Femur (tissue), 1 donor: ENCODE measurements around the gene PROB1.
"Not testable (repeated sequence)": the region's sequence is repeated elsewhere in the genome, so short reads cannot be mapped to it uniquely, and the experiment has no call there.

ENCODE experiments used
- DNase-seq: peaks from one replicate; pipeline ENCODE4 v3.0.0-alpha.2; 2017

Gene PROB1

DNA sequence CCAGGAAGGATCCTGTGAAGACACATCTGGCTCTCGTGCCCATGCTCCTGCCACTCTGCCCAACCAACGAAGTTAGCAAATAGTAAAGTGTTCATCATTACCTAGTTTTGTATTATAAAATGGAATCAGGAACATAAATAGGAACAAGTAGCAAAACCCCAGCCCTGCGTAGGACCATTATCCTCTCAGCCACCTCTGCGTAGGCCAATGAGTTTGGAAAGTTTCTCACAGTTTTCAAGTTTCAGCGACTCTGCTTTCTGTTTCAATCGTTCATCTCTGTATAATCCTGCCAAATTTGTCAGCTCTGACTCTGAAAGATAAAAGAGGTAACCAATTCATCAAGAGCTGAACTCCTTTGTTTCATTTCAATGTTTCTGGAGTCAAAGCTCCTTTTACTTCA is 19.1 kb upstream of the PROB1 start:
- no peak for DNase-seq

DNA sequence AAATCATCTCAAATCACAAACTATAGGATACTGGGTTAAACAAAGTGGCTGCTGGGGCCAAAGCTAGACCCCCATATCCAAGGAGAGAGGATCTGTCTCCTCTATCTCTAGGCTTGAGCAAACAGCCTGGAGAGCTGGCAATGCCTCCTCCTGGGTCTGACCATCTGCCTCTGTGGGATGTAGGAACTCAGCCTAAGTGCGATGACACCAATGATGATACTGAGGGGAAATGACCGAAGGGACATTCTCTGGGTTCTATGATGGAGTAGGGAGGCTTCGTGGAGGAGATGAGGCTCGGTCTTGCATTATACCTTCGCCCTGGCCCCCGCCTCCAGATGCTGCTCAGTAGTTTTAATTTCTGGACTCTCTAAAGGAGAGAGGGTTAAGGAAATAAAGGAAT is 18.2 kb upstream of the PROB1 start:
- no peak for DNase-seq

DNA sequence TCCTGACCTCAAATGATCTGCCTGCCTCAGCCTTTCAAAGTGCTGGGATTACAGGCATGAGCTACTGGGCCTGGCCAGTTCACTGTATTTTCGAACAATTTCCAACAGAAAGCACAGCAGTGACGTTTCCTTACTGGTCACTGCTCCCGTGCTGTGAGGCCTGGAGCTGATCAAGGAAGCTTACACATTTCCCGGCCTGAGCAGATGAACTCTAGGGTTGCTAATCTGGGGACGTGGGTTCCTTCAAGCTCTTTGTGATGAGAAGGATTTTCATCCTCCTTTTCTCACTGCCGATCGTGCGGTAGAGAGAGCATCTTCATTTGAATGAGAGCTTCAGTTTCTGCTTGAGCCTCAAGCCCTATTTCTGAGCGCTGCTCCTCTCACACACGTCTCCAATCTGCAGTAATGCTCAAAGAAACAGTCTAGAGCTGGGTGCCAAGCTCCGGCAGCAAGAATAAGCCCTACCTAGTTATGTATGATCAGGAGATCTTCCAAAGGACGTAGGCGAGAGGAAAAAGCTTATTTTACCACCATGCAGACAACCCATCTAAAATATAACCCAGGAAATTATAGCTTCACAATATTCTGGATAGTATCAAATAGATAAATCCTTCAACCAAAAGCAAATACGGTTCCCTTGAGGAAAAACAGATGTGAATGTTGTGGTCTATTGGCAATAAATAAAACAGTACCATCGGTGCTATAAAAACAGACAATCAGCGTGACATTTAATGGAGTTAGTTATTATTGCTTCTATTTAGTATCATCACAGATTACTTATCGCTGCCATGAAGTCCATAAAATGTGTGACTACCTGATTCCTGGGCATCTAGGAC is 16.3 kb upstream of the PROB1 start:
- DNase-seq: no peak

DNA sequence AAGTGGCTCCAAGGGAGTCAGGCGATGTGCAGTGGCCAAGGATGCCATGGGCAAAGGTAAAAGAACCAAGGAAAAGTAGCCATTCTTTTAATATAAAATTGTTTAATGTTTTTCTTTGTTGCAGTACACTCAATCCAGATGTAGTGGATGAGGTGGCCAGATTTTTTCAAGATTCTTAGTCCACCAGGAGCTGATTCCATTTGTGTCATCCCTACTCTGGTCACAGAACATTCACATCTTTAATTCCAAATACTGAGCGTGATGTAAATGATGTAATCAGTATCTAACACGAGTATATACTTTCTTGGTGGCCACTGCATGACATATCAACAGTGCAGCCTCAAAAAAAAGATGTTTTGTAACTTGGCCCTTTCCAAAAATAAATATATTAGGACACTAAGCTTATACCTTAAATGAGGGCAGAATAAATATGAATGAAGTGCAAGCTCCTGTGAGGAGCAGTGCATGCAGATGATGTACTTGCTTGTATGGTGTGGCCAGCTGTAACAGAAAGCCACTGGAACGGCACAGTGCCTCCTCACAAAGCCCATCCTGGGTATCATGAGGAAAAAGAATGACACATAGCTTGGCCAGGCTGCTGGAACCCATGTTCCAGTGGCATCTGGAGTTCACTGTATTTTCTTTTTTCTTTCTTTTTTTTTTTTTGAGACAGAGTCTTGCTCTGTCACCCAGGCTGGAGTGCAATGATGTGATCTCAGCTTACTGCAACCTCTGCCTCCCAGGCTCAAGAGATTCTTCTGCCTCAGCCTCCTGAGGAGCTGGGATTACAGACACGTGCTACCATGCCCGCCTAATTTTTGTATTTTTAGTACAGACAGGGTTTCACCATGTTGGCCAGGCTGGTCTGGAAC is 15.5 kb upstream of the PROB1 start:
- DNase-seq: no peak

DNA sequence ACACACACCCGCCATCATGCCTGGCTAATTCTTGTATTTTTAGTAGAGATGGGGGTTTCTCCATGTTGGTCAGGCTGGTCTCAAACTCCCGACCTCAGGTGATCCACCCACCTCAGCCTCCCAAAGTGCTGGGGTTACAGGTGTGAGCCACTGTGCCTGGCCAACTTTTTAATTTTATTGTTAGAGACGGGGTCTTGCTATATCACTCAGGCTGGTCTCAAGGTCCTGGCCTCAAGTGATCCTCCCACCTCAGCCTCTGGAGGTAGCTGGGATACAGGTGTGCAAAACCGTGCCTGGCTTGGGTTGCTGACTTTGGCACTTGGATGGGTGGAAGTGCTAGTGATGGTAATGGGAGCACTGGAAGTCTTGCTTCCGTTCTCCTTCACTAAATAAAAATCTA is 14.2 kb upstream of the PROB1 start:
- DNase-seq: not testable (repeated sequence)

DNA sequence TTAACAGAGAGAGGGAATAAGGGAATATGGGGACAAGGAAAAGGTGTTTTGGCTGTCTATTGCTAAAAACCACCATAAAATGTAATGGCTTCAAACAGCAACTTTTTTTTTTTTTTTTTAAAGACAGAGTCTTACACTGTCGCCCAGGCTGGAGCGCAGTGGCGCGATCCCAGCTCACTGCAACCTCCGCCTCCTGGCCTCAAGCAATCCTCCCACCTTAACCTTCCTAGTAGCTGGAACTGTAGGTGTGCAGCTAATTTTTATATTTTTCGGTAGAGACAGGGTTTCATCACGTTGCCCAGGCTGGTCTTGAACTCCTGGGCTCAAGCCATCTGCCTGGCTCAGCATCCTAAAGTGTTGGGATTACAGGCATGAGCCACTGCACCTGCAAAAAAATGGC is 13.3 kb upstream of the PROB1 start:
- no peak for DNase-seq

DNA sequence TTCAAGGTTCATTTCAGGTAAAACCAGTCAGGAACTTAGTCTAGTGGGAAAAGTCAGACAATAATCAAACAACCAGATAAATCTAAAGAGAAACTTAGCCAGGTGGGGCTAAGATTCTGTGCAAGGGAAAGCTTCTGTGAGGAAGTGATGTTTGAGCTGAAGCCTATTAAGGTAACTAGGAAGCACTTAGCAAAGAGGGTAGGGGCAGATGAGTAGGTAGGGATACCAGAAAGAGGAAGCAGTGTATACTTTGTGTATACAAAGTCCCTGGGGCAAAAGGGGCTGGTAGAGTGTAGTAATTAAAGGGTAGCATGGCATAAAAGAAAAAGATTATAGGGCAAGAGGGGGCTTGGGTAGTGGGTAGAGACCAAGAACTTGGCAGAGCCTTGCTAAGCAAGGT is 12.6 kb upstream of the PROB1 start:
- no peak for DNase-seq

DNA sequence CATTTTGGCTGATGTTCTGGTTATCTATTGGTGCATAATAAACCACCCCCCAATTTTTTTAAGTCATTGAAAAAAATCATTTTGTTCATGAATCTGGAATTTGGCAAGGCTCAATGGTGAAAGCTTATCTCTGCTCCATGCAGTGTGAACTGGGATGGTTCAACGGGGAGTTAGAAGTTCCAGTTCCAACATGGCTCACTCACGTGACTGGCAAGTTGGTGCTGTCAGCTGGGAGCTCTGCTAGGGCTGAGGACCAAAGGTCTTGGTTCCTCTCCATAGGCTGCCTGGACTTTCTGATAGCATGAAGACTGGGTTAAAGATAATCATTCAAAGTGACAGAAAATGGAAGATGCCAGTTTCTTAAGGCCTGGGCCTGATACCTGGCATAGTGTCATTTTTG is 12.1 kb upstream of the PROB1 start:
- no peak for DNase-seq

DNA sequence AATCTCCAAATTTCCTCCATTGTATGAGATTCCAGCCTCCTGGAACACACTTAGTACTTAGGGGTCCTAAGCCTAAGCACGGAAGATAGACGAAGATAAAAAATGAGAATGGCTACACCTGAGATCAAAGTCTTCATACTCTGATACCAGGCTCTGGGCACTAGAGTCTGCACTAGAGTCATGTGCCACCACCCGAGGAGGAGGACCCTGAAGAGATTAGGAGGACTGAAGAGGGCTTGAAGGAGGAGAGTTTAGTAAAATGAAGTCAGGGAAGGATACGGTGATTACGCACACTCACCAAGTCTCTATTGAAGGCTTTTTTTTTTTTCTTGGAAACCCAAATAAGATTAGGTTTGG is 9.6 kb upstream of the PROB1 start:
- DNase-seq: no peak

DNA sequence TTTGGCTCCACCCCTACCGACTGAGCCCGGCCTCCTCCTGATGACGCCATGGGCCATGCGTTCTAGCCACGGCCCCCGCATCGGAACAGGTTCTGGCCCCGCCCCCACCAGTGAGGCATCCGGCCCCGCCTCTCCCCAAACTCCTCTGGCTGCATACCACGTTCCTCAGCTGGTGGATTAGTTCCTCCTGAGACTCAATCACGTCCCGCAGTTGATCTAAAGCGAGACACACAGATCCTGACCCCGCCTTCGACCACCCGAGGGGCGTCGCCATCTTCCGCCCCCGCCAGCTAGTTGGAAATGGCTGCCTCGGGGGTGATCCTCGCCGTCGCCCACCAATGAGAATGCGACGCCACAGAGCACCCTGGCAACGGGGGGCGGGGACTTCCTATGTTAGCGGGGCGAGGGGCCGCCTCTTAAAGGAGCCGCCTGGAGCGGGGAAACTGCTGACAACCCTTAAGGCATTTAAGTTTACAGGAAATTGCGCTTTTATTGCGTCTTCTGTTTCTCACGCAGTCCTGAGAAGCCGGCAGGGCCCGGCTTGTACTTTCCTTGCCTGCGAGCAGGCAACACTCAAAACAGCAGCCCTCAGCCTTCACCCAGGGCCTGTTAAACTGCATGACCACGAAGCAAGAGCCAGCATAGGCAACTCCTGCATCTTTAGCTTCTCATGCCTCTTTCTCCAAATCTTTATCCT is 9.0 kb upstream of the PROB1 start, which contains the start of gene SPATA24:
Gene SPATA24 (minus strand): TSS at position 303 of the 697 bp plus-strand sequence. CDS start 29 bp downstream, at position 274.
- DNase-seq: peak; percentile 99

DNA sequence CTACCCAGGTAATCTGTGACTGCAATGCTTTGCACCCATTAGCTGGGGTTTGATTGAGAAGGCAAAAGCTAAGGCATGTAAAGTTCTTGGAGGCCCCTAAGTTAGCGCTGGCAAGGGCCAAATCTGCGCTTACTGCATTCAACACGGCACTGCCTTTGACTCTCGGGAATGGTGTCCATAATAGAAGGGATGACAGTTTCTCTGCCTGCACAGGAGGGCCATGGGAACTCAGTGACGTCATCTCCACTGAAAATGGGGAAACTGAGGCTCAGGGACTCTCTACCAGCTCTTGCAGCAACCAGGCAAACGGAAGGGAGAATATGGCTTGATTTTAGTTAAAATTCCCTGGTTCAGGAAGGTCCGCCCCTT is 8.5 kb upstream of the PROB1 start:
- no peak for DNase-seq

DNA sequence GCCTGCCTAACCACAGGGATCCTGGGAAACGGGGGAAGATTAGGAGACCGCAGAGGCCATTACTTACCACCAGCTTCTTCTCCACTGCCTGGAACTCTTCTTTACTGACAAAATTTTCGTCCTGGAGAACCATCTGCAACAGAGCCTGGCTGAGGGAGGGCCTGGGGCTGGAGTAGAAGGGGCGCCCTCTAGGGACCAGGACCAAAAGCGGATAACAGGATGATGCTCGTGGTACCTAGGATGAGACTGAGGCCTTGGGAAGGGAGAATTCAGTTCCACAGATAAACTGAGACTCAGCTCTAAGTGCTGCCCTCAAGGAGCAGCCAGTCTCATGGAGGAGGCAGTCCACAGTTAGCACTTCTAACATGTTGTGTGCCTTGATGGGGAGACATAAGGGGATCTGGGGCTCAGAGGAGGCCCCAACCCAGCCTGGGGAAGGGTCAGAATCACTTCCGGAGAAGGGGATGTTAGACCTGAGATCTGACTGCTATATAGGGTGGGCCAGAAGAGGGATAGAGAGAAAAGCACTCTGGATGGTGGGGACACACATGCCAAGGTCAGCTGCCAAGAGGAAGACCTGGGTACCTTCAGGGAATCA is 7.8 kb upstream of the PROB1 start:
- DNase-seq: no peak

DNA sequence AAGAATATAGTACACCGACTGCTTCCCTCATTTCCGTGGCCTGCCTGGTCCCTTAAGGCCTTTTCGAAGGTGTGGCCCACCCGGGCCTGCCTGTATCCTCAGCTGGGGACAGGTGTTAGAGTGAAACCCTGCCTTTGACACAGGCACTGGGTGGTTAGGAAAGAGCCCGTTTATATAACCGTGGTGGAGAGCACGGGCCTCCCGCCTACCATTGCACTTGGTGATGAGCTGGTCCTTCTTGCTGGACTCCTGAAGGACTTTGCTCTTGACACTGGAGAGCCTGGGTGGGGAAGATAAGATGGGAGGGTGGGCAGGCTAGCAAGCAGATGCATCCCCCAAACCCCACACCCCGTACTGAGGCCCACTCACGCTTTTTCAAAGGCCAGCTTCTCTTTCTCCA is 6.6 kb upstream of the PROB1 start:
- no peak for DNase-seq

DNA sequence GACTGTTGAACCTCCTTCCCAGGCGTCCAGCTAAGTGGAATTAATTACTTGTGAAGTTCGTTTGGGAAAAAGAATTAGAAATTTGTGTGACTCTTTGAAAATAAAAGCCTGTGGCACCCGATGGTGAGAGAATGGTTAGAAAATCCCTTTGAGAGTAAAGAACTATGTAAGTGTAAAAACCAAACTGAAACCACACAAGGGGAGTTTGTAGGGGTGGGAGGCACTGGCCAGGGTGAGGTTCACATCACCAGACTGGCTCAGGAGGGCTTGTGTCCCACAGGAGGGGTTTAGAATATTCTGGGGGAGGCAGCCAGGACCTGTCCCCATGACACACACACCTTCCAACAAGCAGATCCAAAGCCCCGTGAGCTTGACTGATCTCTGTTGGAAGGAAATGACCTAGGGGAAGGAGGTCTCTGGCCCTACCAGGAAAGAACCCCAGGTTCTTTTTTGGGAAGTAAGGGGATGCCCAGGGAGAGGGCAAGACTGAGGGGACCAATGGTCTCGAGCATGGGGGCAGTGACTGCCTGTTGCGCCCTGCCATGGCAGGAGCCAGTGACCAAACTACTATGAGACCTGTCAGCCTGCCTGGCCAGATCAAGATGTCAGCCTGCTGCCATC is 4.7 kb upstream of the PROB1 start:
- no peak for DNase-seq

DNA sequence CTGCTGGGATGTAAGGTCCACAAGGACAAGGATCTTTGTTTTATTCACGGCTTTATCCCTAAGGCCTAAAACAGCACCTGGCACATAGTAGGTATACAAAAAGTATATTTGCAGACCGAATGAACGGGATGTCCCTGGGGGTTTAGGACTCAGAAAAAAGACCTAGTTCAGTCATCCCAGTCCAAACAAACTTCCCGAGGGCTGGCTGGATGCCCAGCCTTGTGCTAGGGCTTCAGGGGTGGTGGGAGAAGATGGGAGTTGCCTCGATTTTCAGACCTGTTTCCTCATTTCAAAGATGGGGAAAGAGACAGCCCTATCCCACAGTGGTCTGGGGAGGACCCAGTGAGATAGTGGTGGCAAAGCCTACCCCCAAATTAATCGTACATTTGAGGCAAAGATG is 3.0 kb upstream of the PROB1 start:
- DNase-seq: no peak

DNA sequence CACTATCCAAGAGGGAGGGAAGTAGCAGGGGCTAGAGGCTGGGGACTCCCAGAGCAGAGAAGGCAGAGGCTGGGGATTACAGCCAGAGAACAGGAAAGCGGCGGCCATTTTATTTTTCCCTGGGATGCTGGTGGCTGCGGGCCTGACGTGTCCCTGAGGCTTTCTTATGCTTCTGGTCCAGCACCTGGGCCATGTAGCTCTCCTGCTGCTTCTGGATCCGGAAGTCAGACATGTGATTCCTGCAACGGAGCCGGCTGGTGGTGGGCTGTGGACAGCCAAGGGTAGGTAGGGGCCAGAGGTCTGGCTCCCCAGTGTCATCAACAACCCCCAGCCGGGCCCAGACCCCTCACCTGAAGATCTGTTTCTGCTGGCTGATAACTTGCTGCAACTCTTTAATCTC is 1.8 kb upstream of the PROB1 start:
- no peak for DNase-seq

DNA sequence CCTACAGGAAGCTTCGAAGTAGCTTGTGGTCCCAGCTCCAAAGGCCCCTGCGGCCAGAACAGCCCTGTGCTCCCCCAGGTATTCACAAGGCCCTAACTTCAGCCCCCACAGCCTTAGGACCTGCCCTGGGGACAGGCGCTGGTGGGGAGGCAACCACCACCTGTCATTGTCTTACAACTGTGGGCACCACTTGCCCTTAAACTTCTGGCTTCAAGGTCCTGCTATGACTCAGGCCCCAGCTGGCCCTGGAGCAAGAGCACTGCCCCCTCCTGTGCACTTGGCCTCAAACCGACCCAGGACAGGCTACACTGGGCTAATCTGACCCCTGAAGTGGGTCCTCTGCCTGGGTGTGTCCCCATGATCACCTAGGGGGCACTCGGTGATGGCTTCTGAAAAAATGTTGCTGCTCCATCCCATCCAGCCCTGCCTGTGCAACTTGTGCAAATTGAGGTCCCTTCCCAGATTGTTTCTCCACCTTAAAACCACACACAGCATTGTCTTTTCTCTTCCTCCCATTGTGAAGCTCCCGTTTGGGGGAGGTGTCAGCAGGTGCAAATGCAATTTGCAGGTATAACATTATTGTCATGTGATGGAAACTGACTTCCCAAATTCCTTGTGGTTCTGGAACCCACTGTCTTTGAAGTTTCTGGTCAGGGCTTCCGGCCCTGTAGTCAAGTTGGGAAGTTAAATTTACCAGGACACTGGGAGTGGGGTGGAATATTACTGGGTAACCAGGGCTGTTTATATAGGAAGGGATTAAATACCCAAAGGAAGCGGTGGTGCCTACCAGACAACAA is 1.1 kb upstream of the PROB1 start:
- peak; percentile 50 for DNase-seq

DNA sequence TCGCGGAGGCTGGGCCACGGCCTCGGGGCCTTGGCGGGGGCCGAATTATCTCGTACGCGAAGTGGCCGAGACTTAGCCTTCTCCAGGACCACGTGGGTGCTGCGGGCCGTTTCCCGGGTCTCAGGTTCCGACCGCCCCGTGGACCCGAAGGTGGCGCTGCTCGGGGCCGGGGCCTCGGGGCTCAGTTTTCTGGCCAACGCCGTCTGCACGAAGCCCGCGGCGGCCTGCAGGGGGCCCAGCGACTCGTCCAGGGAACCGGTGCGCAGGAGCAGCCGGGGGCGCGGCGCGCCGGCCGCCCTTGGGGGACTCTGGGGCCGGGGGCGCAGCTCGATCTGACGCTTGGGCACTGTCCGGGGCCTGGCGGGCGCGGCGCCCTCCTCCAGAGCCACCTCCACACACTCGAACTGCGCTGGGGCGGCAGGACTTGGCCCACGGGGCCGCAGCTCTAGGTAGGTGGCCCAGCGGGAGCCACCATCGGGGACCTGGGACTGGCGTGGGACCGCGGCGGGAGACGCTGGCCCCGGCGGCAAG is 716 bp downstream of the PROB1 start:
- peak; percentile 73 for DNase-seq

DNA sequence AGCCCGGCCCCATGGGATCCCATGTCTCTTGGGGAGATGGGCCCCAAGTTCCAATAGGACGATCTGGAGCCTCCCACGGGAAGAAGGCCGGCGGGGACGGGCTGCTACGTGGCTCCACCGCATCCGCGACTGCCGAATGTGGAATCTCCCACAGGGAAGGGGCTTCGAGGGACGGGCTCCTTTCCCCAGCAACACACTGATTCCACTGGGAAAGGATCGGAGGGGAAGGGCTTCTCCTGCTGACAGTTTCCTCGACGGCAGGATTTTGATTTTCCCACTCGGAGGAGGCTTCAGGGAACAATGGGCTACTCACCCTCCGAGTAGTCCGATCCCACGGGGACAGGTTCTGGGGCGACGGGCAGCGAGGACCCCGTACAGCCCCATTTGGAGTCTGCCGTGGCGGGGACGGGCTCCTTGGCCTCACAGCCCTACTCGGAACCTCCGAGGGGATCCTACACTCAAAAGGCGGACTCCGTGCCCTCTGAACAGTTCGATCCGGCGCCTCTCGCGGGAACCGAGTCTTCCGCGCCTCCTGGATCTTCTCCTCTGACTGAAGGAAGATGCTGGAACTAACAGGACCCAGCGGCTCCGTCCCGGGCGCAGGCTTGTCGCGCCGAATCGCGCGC is 1.3 kb downstream of the PROB1 start:
- DNase-seq: peak; percentile 26

DNA sequence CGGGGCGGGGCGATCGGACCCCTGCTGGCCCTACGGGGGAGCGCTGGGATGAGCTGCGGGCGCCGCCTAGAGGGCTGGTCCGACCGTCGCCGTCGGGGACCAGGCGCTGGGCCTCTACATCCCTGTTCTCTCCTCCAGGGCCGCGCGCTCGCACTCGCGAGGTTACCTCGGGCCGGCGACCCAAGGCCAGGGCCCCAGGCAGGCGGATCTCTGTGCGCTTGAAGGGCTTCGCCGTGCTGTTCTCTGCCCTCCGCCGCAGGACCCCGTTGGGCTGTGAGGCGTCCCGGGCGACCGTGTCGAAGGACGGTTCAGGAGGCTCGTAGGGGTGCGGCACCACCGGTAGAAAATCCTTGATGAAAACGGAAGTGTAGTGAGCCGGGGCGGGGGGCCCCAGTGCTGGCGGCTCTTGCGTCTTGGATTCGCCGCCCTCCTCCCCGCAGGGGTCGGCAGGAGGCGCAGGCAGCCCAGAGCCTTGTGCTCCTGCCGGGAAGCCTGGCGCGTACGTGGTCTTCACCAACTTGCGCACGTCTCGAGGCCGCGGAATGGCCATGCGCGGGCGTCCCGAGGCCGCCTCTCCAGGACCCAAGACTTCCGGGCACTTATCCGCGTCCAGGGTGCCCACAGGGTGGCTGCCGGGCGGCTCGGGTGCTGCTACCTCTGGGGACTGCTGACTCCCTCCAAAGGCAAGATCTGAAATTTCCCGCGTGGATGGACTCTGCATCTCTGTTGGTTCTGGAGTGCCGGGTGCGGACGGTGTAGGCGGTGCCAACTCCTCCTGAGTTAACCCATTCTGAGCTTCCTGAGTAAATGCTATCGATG is 2.0 kb downstream of the PROB1 start:
- peak; percentile 78 for DNase-seq
